NCI-H128 (cell line): ENCODE results near the gene GHDC.
"Not testable (repeated sequence)": the region's sequence is repeated elsewhere in the genome, so short reads cannot be mapped to it uniquely, and the experiment has no call there.

Source experiments
- DNase-seq: peaks from one replicate; lab custom pipeline; 2025; ENCODE audit not compliant: unreplicated experiment; lab: John Stamatoyannopoulos, UW

GHDC gene

DNA sequence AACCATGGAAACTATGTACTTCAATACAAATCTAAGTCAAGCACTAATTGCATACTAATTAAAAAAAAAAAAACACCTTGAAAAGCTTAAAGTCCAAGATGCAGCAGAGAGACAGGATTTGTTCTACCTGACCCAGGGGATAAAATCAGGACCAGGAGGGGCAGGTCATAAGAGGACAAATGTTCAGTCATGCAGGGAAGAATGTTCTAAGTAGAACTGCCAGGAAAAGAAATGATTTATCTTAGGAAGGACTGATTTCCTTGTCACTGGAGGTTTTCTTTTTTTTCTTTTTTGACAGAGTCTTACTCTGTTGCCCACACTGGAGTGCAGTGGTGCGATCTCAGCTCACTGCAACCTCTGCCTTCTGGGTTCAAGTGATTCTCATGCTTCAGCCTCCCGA is 9.1 kb upstream of the GHDC start:
- DNase-seq = no peak

DNA sequence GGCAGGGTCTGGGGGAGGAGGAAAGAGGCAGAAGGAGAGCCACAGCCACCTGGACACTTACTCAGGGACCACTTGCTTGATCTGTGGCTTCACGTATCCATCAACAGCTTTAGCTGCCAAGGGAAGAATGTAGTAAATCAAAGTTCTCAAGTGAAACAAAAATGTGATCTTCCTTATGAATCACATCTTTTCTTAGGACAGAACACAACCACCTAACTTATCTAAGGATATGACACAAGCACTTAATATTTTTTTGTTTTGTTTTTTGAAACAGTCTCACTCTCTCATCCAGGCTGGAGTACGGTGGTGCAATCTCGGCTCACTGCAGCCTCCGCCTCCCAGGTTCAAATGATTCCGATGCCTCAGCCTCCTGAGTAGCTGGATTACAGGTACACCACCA is 8.4 kb upstream of the GHDC start:
- DNase-seq = no peak

DNA sequence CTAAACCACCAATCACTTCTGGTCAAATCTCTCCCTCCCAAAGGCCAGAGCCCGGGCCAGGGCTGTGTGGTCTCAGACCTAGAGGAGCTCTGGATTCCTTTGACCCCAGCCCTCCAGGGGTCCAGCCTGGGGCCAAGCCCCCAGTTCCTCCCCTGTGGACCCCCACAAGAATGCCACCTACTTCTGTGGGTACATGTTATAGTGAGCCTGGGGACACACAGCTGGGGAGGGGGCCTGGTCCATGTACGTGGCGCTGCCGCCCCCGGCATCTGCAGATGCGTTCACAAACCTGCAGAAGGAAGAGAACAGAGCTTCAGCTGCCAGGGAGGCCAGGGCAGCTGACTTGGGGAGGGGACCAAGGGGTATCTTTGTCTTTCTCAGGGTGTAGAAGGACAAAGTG is 7.9 kb upstream of the GHDC start:
- DNase-seq = no peak

DNA sequence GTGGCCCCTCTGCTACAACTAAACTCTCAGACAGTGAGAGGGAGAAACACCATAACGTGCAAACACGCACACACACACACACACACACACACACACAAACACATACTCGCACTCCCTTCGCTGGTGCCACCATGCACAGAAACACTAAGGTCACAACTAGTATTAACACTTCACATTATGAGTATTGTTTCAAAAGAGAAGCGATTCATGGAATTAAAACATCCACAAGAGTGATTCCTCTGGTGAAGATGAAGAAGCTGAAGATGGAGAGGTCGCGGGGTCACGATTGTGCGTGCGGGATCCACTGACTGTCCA is 7.1 kb upstream of the GHDC start:
- no peak for DNase-seq

DNA sequence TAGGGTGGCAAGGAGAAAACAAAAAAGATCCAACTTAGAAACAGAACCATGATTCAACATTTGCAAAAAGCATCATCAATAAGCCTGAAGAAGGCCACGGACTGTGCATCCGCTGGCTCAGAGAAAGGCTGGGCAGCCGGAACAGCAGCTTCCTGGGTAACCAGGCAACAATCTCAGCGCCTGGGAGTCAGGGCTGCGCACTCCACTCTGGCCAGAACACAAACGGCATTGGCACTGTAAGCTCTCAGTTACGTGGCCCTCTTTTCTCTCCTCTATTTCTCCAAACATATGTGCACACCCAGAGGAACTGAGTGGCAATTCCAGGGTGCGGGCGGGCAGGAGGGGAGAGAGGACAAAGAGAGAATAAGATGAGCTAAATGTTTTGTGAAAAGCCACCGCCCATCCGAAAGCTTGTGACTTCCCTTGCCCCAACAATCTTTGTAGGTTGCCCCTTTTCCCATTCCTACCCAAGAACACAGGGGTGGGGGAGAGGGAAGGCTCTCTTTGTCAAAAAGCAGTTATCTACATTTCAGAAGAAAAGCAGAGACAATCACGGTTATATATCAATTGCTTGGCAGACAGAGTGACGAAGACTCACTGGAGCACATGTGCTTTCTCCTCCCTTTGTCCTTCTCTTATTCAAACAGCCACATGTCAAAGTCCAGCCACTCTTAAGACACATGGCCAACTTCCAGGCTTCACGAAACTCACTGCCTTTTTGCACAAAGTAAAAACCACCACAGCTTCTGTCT is 6.6 kb upstream of the GHDC start:
- no peak for DNase-seq

DNA sequence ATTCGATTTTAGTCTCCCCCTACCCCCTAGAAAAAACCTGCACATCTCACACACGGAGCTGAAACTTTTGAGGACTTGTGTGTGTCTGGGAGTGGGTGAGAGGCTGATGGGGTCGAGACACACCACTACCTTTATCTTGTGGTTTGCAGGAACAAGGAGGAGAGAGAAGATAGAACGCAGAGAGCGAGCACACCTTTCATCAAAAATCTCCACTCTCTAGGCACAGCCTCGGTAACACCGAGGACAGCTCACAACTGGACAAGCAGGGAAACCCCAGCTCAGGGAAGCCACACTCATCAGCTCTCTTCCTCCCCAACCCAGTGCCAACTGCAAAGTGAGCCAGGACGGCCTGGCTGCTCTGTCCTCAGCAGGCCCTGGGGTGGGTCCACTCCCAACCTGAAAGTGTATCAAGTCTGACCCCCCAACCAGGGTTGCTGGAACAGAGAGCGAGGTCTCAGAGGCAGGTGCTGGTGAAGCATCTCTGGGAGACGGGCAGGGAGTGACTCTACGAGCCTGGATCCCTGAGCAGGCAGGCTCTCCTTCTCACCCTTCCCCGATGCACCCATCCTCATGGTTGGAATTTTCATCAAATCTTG is 5.2 kb upstream of the GHDC start:
- DNase-seq = no peak

DNA sequence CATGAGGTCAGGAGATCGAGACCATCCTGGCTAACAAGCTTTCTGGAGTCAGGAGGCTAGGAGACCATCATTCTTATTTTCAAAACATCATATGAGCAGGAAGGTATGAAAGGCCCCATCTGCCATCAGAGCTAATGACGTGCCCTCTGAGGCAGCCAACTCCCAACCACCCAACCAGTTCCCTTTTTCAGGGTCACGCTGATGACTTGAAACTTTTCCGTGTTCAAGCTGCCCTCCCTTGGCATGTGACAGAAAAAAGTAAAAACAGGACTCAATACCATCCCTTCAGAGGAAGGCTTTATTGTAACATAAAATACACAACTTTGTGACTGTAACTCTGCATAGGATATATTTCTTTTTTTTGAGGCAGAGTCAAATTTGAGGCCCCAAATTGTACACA is 4.6 kb upstream of the GHDC start:
- no peak for DNase-seq

DNA sequence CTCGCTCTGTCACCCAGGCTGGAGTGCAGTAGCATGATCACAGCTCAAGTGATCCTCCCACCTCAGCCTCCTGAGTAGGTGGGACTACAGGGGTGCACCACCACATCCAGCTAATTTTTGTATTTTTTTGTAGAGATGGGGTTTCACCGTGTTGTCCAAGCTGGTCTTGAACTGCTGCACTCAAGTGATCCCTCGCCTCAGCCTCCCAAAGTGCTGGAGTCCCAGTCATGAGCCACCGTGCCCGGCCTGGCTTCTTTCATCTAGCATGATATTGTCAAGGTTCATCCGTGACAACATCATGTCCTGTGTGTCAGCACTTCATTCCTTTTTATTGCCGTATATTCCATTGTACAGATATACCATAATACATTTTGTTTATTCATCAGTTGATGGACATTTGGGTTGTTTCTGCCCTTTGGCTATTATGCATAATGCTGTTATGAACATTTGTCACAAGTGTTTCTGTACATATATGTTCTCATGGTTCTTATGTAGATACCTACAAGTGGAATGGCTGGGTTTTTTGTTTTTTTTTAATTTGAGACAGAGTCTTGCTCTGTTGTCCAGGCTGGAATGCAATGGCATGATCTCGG is 3.4 kb upstream of the GHDC start:
- no peak for DNase-seq

DNA sequence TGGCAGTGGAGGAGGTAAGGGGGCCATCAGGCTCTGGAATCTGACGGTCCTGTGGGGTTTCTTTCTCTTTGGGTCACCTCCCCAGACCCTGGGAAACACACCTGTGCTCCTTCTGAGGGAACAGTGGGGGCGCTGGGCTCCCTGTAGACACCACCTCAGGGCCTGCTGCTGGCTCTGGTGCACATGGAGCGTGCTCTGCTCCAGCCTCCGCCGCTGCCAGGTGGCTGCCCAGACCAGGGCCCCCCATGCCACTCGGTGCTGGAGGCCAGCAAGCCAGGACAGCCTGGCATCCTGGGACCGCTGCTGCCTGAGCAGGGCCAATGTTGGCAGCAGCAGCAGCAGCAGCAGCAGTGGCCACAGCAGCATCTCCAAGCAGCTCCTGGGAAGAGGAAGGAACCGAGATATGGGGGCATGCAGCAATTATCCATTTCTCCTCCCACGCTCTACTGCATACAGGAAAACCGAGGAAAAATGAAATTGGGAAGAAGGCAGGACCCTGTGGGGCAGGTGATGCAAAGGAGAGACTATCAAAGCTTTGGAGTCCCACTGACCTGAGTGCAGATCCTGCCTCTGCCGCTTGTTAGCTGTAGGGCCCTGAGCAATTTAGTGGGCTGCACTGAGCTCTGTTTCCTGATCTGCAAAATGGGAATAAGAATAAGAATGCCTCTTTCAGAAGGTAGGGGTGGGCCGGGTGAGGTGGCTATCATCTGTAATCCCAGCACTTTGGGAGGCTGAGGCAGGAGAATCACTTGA is 902 bp downstream of the GHDC start:
- no peak for DNase-seq

DNA sequence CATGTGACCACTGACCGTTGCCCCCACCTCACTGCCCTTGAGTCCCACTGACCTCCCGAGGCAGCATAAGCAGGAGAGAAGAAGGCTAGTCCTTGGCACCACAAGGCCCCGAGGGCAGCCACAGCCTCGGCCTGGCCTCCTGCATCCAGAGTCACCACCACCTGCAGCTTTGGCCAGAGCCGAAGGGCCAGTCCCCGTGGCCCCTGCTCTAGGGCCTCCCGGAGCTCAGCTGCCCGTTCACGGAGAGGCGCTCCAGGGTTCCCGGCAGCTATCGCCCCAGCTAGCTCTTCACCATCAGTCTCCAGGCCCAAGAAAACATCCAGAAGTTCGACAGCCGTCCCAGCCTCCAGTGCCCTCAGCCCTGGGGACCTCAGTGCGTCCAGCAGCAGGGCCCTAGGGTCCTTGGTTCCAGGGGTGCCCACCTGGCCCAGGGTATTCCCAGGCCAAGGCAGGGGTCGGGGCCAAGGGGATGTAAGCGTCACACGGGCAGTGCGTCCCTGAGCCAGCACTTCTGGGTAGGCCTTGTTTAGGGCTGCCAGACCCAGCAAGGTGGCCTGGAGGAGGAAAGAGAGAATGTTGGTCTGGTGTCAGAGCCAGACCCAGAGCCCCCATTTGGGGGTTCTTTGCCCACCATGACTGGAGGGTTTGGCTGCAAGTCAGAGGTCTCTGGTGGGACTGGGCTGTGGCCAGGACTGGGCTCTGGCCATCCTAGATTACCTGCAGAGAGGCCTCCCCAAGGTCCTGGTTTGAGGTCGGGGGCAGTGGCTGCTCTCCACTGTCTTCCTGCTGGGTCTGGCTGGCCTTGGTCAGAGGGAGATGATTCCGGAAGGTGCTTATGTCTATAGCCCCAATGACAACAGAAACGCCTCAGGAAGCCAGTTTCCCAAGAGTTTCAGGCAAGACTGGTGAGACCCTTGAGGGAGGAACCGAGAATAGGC is 1.8 kb downstream of the GHDC start:
- DNase-seq = no peak

DNA sequence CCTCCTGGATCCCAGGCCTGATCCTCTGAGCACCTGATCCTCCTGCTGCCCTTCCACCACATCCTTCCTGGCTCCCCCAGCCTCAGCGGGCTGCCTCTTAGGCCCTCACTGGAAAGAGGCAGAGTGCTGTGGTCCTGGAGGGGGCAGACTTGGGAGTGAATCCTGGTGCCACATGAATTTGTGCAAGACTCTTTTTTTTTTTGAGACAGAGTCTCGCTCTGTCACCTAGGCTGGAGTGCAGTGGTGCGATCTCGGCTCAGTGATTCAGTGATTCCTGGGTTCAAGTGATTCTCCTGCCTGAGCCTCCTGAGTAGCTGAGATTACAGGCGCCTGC is 3.1 kb downstream of the GHDC start:
- no peak for DNase-seq

DNA sequence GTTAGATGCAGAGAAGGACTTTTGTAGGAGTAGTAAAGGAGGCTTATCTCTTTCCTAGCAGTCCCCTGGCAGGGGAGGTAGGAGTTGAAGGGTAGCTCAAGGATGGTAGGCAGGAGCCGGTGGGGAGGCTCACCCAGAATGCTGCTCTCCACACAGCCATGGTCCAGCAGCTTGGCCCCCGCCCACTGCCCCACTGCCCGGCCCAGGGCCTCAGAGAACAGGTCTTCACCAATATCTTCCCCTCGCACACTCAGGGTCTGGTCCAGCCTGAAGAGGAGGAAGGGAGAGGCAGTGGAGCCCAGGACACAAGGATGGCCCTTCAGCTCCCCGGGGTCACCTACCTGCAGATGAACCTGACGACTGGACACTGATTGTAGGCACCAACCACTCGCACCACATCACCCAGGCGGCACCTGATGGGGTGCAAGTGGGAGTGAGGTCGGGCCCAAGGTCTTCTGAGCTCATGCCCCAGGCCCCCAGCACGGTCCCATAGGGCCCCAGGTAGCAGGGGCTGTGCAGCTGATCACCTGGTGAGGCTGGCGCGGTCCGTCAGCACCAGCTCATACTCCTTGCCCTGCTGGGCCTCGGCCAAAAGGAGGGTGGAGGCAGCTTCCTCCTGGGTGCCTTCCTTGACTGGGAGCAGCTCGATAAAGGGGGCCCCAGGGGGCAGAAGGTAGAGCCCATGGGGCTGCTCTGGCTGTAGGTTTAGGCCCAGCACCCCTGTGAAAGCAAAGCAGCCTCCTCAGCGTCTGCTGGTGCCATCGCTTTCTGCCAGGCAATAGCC is 3.6 kb downstream of the GHDC start:
- no peak for DNase-seq

DNA sequence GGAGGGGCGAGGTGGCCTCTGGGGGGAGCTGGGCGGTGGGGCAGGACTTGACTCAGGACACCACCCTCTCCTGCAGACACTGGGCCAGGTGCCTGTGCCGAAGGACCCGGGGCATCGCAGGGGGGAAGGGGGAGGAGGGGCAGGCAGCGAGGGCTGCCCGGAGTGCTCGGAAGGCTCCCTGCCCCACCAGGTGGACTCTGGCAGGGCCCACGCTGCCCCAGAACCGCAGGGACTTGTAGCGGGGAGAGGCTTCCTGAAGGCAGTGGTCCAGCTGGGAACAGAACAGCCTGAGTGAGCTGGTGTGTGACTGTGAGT is 4.7 kb downstream of the GHDC start:
- DNase-seq = no peak

DNA sequence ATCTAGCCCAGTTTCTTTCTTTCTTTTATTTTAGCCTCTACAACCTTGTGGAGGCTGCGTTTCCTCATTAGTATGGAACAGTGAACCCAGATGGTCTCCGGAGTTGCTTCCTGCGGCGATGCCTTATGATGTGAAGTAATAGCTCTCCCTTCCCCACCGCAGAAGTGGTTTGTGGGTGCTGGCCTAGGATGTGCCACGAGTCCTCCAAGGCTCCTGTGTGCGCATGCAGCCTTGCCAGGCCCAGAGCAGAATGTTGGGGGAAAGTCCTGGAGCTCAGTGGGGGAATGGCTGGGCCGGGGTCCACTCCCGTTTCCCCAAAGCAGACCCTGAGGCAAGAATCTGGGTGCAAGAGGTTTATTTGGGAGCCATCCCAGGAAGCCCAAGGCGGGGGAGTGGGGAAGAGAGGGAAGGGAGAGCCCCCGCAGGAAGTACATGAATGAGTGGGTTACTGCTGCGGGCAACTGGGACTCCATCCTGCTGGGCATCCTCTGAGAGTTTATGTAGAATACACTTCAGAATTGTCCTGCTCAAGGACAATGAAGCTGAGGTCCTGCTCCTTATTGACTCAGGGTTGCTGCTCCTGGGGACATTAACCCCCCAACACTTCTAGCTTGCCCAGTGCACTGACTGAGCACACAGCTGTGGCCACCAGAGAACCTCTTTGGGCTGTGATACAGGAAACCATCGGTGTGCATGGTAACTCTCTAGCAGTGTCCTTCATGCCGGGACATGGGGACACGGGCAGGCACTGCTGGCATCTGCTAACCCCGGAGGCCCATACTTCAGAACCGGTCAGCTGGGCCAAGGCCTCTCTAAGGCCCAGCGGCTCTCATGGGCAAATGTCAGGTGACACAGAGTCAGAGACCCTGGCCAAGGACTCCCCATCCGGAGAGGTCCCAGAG is 5.3 kb downstream of the GHDC start:
- DNase-seq = no peak

DNA sequence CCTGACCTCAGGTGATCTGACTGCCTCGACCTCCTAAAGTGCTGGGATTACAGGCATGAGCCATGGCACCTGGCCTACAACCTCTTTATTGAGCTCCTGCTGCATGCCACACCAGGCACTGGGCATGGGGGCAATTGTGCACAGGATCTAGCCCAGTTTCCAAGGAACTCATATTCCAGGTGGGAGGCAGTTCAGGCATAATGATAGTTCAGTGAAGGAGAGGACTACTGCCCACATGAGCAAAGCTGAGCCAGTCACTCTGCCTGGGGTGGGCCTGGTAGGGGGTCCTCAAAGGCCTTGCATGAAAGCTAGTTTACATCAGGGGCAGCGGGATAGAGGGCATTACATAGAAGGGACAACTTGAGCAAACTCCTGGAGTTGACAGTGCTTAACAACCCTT is 6.5 kb downstream of the GHDC start:
- DNase-seq = no peak

DNA sequence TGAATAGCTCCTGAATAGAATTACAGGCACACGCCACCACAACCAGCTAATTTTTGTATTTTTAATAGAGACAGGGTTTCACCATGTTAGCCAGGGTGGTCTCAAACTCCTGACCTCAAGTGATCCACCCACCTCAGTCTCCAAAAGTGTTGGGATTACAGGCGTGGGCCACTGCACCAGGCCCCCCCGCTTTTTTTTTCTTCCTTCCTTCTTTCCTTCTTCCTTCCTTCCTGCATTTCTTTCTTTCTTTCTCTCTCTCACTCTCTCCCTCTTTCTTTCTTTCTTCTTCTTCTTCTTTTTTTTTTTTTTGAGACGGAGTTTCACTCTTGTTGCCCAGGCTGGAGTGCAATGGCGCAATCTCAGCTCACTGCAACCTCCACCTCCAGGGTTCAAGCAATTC is 8.1 kb downstream of the GHDC start:
- not testable (repeated sequence) for DNase-seq

DNA sequence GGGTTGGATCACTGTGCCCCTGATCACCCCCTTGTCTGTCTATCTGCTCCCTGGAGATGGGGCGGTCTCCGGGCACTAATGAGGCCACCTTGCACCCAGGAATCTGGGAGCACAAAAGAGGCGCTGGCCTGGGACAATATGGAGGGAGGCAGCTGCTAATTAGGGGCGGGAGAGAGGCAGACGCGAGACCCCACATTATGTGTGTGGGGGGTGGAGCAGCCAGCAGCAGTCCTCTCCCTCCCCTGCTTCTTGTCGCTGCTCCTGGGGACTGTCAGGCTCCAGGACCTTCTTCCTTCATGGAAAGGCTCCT is 8.7 kb downstream of the GHDC start:
- no peak for DNase-seq

DNA sequence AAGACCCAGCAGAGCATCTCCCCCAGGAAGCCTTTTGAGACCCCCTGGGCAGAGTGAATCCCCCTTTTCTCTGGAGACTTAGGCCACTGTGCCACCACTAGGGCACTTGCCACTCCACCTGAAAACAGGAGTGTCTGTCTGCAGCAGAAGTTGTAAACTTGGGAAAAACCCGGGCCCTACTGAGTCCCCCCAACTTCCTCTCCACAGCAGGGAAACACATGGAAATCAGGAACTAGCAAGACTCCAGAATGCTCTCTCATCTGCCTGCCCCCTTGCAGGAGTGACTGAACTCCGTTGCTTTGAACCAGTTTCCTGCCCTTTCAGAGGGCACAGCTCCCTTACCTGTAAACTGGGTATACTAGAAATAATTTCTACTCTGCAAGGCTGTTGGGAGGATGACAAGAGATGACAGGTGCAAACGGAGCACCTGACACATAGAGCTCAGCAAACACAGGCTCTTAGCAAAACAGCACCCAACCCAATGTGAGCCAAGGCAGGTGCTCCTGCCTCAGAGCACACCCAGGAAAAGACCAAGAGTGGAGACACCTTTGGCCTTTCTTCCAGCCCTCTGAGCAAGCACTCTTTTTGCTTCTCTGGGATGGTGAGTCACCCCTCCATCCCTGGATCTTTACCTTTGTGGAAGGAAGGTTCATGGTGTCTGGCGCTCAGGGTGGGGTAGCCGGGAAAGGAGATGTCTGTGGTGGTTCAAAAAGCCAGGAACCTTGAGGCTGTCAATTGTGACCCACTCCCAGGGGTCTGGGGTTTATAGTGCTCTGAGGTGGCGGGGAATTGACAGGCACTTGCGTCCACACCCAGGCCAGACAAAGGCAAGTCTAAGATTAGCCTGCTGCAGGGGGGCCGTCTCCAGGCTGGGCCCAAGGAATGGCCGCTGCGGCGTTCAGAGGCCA is 9.3 kb downstream of the GHDC start, which contains the start of gene HCRT:
TSS of gene HCRT (minus strand) at position 740 of the 908 bp plus-strand sequence. CDS start at position 653, 87 bp downstream.
- DNase-seq = no peak
